ENCODE measurements around the gene CYP1B1.
"Not testable (repeated sequence)": the region's sequence is repeated elsewhere in the genome, so short reads cannot be mapped to it uniquely, and the experiment has no call there.

The CYP1B1 gene

GRCh38 chr2:38098421-38099098 lies 22.6 kb upstream of the CYP1B1 start:
- DNase-seq = no peak

GRCh38 chr2:38097988-38098385 lies 22.0 kb upstream of the CYP1B1 start:
- no peak for DNase-seq

GRCh38 chr2:38097258-38097987 lies 21.5 kb upstream of the CYP1B1 start:
- DNase-seq = no peak

GRCh38 chr2:38095996-38096861 lies 20.3 kb upstream of the CYP1B1 start:
- DNase-seq = no peak

GRCh38 chr2:38095079-38095995 lies 19.4 kb upstream of the CYP1B1 start:
- no peak for DNase-seq

GRCh38 chr2:38093527-38094165 lies 17.7 kb upstream of the CYP1B1 start:
- no peak for DNase-seq

- DNase-seq = no peak
Observed at GRCh38 chr2:38092196-38092902, 16.4 kb upstream of the CYP1B1 start.

- DNase-seq = peak; percentile 78
Observed at GRCh38 chr2:38091760-38092159, 15.8 kb upstream of the CYP1B1 start.

GRCh38 chr2:38090928-38091327 lies 15.0 kb upstream of the CYP1B1 start:
- no peak for DNase-seq

- DNase-seq = not testable (repeated sequence)
Observed at GRCh38 chr2:38090212-38090611, 14.3 kb upstream of the CYP1B1 start.

- not testable (repeated sequence) for DNase-seq
Observed at GRCh38 chr2:38085998-38086698, 10.2 kb upstream of the CYP1B1 start.

- not testable (repeated sequence) for DNase-seq
Observed at GRCh38 chr2:38084556-38084955, 8.6 kb upstream of the CYP1B1 start.

GRCh38 chr2:38082727-38083126 lies 6.8 kb upstream of the CYP1B1 start:
- not testable (repeated sequence) for DNase-seq

GRCh38 chr2:38080346-38080745 lies 4.4 kb upstream of the CYP1B1 start:
- no peak for DNase-seq

GRCh38 chr2:38079116-38080052 lies 3.4 kb upstream of the CYP1B1 start:
- DNase-seq = no peak

GRCh38 chr2:38077431-38077769 lies 1.4 kb upstream of the CYP1B1 start:
- DNase-seq = peak; percentile 17

- peak; percentile 92 for DNase-seq
Observed at GRCh38 chr2:38076710-38077430, 919 bp upstream of the CYP1B1 start.

- peak; percentile 92 for DNase-seq
Observed at GRCh38 chr2:38076152-38076709, 280 bp upstream of the CYP1B1 start.
